Vagina (tissue), 2 donors: Measurements from ENCODE around the gene POLR1G. TPM values are rescaled to one million over a fixed set of nuclear protein-coding genes. Genes with fewer than 3 reads are reported as not detected.
A peak's percentile ranks its signal among the peaks of the same experiment; 100 is the strongest.

Experiments used
- DNase-seq, 2 donors: peaks; one replicate each; pipeline ENCODE4 v3.0.0-alpha.2; 2017; ENCODE audit errors: extremely low spot score in 2 of 2
- H3K27ac ChIP-seq: fragments of 200-600 bp; sonication (generic); one replicate; pipeline ENCODE4 v1.5.1; 2019
- H3K27me3 ChIP-seq: fragments of 200-600 bp; sonication (generic); one replicate; pipeline ENCODE4 v1.5.1; 2019
- H3K36me3 ChIP-seq, 2 donors: fragments of 200-600 bp; sonication (generic); one replicate each; pipeline ENCODE4 v1.5.1; 2017 to 2019
- H3K4me1 ChIP-seq: fragments of 200-600 bp; sonication (generic); one replicate; pipeline ENCODE4 v1.5.1; 2019
- H3K4me3 ChIP-seq, 2 donors: fragments of 200-600 bp; sonication (generic); 1 replicate in 1 of 2; 2 replicates in 1 of 2; pipeline ENCODE4 v1.5.1; 2016 to 2019
- H3K9me3 ChIP-seq: fragments of 200-600 bp; sonication (generic); one replicate; pipeline ENCODE4 v1.5.1; 2019
- CTCF ChIP-seq, 3 experiments: fragments of 450-650 bp in 2 of 3; fragments of 200-600 bp in 1 of 3; sonication (generic) in 1 of 3; IDR thresholded peaks; one replicate each; pipeline ENCODE4 v1.5.1; 2017 to 2019; ENCODE audit warnings: antibody characterized with exemption in 3 of 3, mild to moderate bottlenecking in 2 of 3, moderate library complexity in 2 of 3
- POLR2A ChIP-seq, 2 donors: fragments of 450-650 bp; IDR thresholded peaks; one replicate each; pipeline ENCODE4 v1.6.1; 2017; ENCODE audit warnings: antibody characterized with exemption in 2 of 2, mild to moderate bottlenecking in 2 of 2, moderate library complexity in 2 of 2
- POLR2AphosphoS5 ChIP-seq, 2 donors: sonication (generic); formaldehyde crosslinking; IDR thresholded peaks; one replicate each; pipeline ENCODE4 v1.9.0; 2017; ENCODE audit warnings: antibody characterized with exemption in 2 of 2, mild to moderate bottlenecking in 2 of 2, low read depth in 1 of 2; ENCODE audit not compliant: insufficient read depth in 1 of 2
- intact Hi-C: fragments of 100-400 bp; cut with DNase I; formaldehyde crosslinking; loops from one replicate; pipeline ENCODE4 v1.15.1; 2023
- total RNA-seq: library from RNA; depleted of rRNA; stranded (reverse); fragments of >200 nt; gene quantifications from one replicate; pipeline ENCODE4 v1.2.3, GENCODE V29; 2016

The POLR1G gene
- total RNA-seq, 1 donor from 2014 or later = 2.2 TPM

GRCh38 chr19:45403272-45403671 is 3.2 kb upstream of the POLR1G start:
- intact Hi-C loops = no loop called here
- H3K4me1 ChIP-seq = peaks cover 48% of the 10 kb centered on the region
- H3K9me3 ChIP-seq = no peaks in the 10 kb centered on the region
- TF ChIP-seq POLR2AphosphoS5 (IDR thresholded peaks at IDR 0.05; ENCODE audit: insufficient read depth in 1 of 2, low read depth in 1 of 2) (no peak), CTCF (IDR thresholded peaks at IDR 0.05) (no peak), POLR2A (IDR thresholded peaks at IDR 0.05) (no peak)
- DNase-seq = no peak
- H3K27ac ChIP-seq = peak overlapping the region; percentile 97
- no peaks in the 10 kb centered on the region for H3K36me3 ChIP-seq
- no peaks in the 10 kb centered on the region for H3K27me3 ChIP-seq
- H3K4me3 ChIP-seq = peak overlapping the region in 1 of 2 donors; percentile 69

- Histone ChIP-seq H3K27me3 (no peaks in the 10 kb centered on the region), H3K4me1 (peaks cover 41% of the 10 kb centered on the region), H3K9me3 (no peaks in the 10 kb centered on the region), H3K36me3 (no peaks in the 10 kb centered on the region), H3K4me3 (peak overlapping the region; percentile 65 to 69), H3K27ac (peak overlapping the region; percentile 97)
- no peak for TF ChIP-seq POLR2A (IDR thresholded peaks at IDR 0.05)
- TF ChIP-seq POLR2AphosphoS5 (IDR thresholded peaks at IDR 0.05; ENCODE audit: insufficient read depth in 1 of 2, low read depth in 1 of 2) = no peak
- TF ChIP-seq CTCF (IDR thresholded peaks at IDR 0.05) = no peak
- no peak for DNase-seq
- intact Hi-C loops = no loop called here
These were observed 2.5 kb upstream of the POLR1G start for GRCh38 chr19:45403781-45404556.

- no peak for TF ChIP-seq CTCF (IDR thresholded peaks at IDR 0.05)
- TF ChIP-seq POLR2A (IDR thresholded peaks at IDR 0.05) = peak in 1 of 2 donors; percentile 15
- peak in 1 of 2 donors; percentile 24 for TF ChIP-seq POLR2AphosphoS5 (IDR thresholded peaks at IDR 0.05; ENCODE audit: insufficient read depth in 1 of 2, low read depth in 1 of 2)
- Histone ChIP-seq H3K27me3 (no peaks in the 10 kb centered on the region), H3K27ac (peak within 1 kb of the TSS; percentile 97), H3K4me3 (peak within 1 kb of the TSS; percentile 65 to 69), H3K4me1 (peaks cover 41% of the 10 kb centered on the region), H3K36me3 (no peaks in the 10 kb centered on the region), H3K9me3 (no peaks in the 10 kb centered on the region)
- DNase-seq = peak in 1 of 2 donors; percentile 96
- intact Hi-C loops = no loop called here
These were observed 1.6 kb upstream of the POLR1G start, which contains the start of gene PPP1R13L for GRCh38 chr19:45404557-45405434. PPP1R13L (minus strand) TSS chr19:45405069; CDS start chr19:45398318, 6,751 bp downstream.

- Histone ChIP-seq H3K4me3 (peak overlapping the region; percentile 65 to 69), H3K27ac (peak overlapping the region; percentile 97), H3K4me1 (peaks cover 41% of the 10 kb centered on the region), H3K36me3 (no peaks in the 10 kb centered on the region), H3K9me3 (no peaks in the 10 kb centered on the region), H3K27me3 (no peaks in the 10 kb centered on the region)
- peak; percentile 75 to 79 for TF ChIP-seq POLR2AphosphoS5 (IDR thresholded peaks at IDR 0.05; ENCODE audit: insufficient read depth in 1 of 2, low read depth in 1 of 2)
- no peak for TF ChIP-seq CTCF (IDR thresholded peaks at IDR 0.05)
- DNase-seq = peak in 1 of 2 donors; percentile 95
- intact Hi-C loops = no loop called here
These were observed 814 bp upstream of the POLR1G start for GRCh38 chr19:45405435-45406225.
